ENCODE results near the gene KCNAB1. TPM values are rescaled to one million over a fixed set of nuclear protein-coding genes. Genes with fewer than 3 reads are reported as not detected.

Gene KCNAB1
- total and polyA plus RNA-seq, 2 donors (not counting 1 experiment from before 2014, with no cell fraction given), result not detected

- H3K9me3 ChIP-seq (ENCODE audit: control extremely low read depth in 1 of 3, control insufficient read depth in 2 of 3, insufficient read depth in 1 of 3, low read length in 2 of 3), result no peaks in the 10 kb centered on the region
- Mint-ChIP-seq H3K9me3 (ENCODE audit: insufficient read depth) (no peaks in the 10 kb centered on the region), H3K27ac (no peak overlapping the region), H3K4me3 (no peak overlapping the region), H3K27me3 (peaks cover 30% of the 10 kb centered on the region), H3K4me1 (no peaks in the 10 kb centered on the region)
- no peak overlapping the region for H3K4me3 ChIP-seq (ENCODE audit: control extremely low read depth in 1 of 5, extremely low read depth in 1 of 5, insufficient read depth in 1 of 5, low read depth in 2 of 5, low read length in 4 of 5)
- no peak overlapping the region for H3K4me2 ChIP-seq (replicated peaks; ENCODE audit: low read depth, low read length, poor library complexity, severe bottlenecking)
- H4K20me1 ChIP-seq (ENCODE audit: control insufficient read depth, insufficient read depth, low read length, poor library complexity, severe bottlenecking), result no peaks in the 10 kb centered on the region
- ChIA-PET POLR2A (no interaction called here), CTCF (interaction anchor here (1.1 kb wide), 1 partner anchor 8 kb away, joined by 4 read pairs; no protein-coding TSS in a partner anchor)
- no peaks in the 10 kb centered on the region for H3K79me2 ChIP-seq (ENCODE audit: control insufficient read depth, insufficient read depth, low read length)
- ATAC-seq (ENCODE audit: low read depth) (no peak), DNase-seq (no peak)
- no peak overlapping the region for H3K27ac ChIP-seq (ENCODE audit: low read length in 2 of 2)
- intact Hi-C loops (cut with micrococcal nuclease), result no loop called here
- H3K9ac ChIP-seq (ENCODE audit: low read length), result no peak overlapping the region
- peaks cover 0 to 3% (median 2%) of the 10 kb centered on the region in 4 experiments for H3K27me3 ChIP-seq (replicated peaks in 1 of 4; ENCODE audit: control extremely low read depth in 1 of 4, control insufficient read depth in 3 of 4, insufficient read depth in 4 of 4, low read length in 3 of 4)
- H3K4me1 ChIP-seq (ENCODE audit: control insufficient read depth in 2 of 2, insufficient read depth in 2 of 2, low read length in 2 of 2), result no peaks in the 10 kb centered on the region
- WGBS (ENCODE audit: insufficient coverage), result 91% methylated on average over 8 of the region's 8 CpGs
- H3K36me3 ChIP-seq (replicated peaks in 1 of 2; ENCODE audit: control extremely low read depth in 1 of 2, control insufficient read depth in 1 of 2, extremely low read depth in 1 of 2, insufficient read depth in 2 of 2, low read length in 1 of 2), result no peaks in the 10 kb centered on the region
- TF ChIP-seq, protein P1, sequence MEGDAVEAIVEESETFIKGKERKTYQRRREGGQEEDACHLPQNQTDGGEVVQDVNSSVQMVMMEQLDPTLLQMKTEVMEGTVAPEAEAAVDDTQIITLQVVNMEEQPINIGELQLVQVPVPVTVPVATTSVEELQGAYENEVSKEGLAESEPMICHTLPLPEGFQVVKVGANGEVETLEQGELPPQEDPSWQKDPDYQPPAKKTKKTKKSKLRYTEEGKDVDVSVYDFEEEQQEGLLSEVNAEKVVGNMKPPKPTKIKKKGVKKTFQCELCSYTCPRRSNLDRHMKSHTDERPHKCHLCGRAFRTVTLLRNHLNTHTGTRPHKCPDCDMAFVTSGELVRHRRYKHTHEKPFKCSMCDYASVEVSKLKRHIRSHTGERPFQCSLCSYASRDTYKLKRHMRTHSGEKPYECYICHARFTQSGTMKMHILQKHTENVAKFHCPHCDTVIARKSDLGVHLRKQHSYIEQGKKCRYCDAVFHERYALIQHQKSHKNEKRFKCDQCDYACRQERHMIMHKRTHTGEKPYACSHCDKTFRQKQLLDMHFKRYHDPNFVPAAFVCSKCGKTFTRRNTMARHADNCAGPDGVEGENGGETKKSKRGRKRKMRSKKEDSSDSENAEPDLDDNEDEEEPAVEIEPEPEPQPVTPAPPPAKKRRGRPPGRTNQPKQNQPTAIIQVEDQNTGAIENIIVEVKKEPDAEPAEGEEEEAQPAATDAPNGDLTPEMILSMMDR (IDR thresholded peaks at IDR 0.05), result no peak
- no peak for TF ChIP-seq EZH2 (IDR thresholded peaks at IDR 0.05; ENCODE audit: borderline replicate concordance, insufficient read depth, low read depth, low read length, poor library complexity, severe bottlenecking)
- no peak overlapping the region for H2AFZ ChIP-seq (ENCODE audit: insufficient read depth, low read depth, low read length, poor library complexity, severe bottlenecking)
Observed at GRCh38 chr3:156143136-156143535, 22.8 kb downstream of the KCNAB1 start.

GRCh38 chr3:156144060-156144459 lies 23.7 kb downstream of the KCNAB1 start:
- H3K27ac Mint-ChIP-seq, result no peak overlapping the region

More at GRCh38 chr3:156144060-156144459, 23.7 kb downstream of the KCNAB1 start:
- H3K36me3 ChIP-seq (replicated peaks in 1 of 2; ENCODE audit: control extremely low read depth in 1 of 2, control insufficient read depth in 1 of 2, extremely low read depth in 1 of 2, insufficient read depth in 2 of 2, low read length in 1 of 2), result no peaks in the 10 kb centered on the region
- no peaks in the 10 kb centered on the region for H3K4me1 ChIP-seq (ENCODE audit: control insufficient read depth in 2 of 2, insufficient read depth in 2 of 2, low read length in 2 of 2)
- peaks cover 30% of the 10 kb centered on the region for H3K27me3 Mint-ChIP-seq
- H3K4me3 Mint-ChIP-seq, result no peak overlapping the region
- H3K79me2 ChIP-seq (ENCODE audit: control insufficient read depth, insufficient read depth, low read length), result no peaks in the 10 kb centered on the region
- no CpG with 5 or more reads among the region's 2 CpGs for WGBS (ENCODE audit: insufficient coverage)
- no peak overlapping the region for H3K4me2 ChIP-seq (replicated peaks; ENCODE audit: low read depth, low read length, poor library complexity, severe bottlenecking)
- no peak for DNase-seq
- H3K27ac ChIP-seq (ENCODE audit: low read length in 2 of 2), result no peak overlapping the region
- no peaks in the 10 kb centered on the region for H3K9me3 ChIP-seq (ENCODE audit: control extremely low read depth in 1 of 3, control insufficient read depth in 2 of 3, insufficient read depth in 1 of 3, low read length in 2 of 3)
- intact Hi-C loops (cut with micrococcal nuclease), result no loop called here
- H3K4me1 Mint-ChIP-seq, result peaks cover 2% of the 10 kb centered on the region
- H3K9me3 Mint-ChIP-seq (ENCODE audit: insufficient read depth), result no peaks in the 10 kb centered on the region
- ChIA-PET POLR2A (no interaction called here), CTCF (interaction anchor here (1.0 to 3.2 kb wide), 4 partner anchors 8 to 369 kb away, joined by 3 to 11 read pairs (median 4); no protein-coding TSS in a partner anchor)
- no peak overlapping the region for H3K4me3 ChIP-seq (ENCODE audit: control extremely low read depth in 1 of 5, extremely low read depth in 1 of 5, insufficient read depth in 1 of 5, low read depth in 2 of 5, low read length in 4 of 5)
- no peak for ATAC-seq (ENCODE audit: low read depth)
- TF ChIP-seq, protein P1 (IDR thresholded peaks at IDR 0.05), result no peak
- TF ChIP-seq EZH2 (IDR thresholded peaks at IDR 0.05; ENCODE audit: borderline replicate concordance, insufficient read depth, low read depth, low read length, poor library complexity, severe bottlenecking), result no peak
- no peak overlapping the region for H2AFZ ChIP-seq (ENCODE audit: insufficient read depth, low read depth, low read length, poor library complexity, severe bottlenecking)
- H4K20me1 ChIP-seq (ENCODE audit: control insufficient read depth, insufficient read depth, low read length, poor library complexity, severe bottlenecking), result no peaks in the 10 kb centered on the region
- peaks cover 0 to 3% (median 2%) of the 10 kb centered on the region in 4 experiments for H3K27me3 ChIP-seq (replicated peaks in 1 of 4; ENCODE audit: control extremely low read depth in 1 of 4, control insufficient read depth in 3 of 4, insufficient read depth in 4 of 4, low read length in 3 of 4)
- H3K9ac ChIP-seq (ENCODE audit: low read length), result no peak overlapping the region

Data from B cell (primary cell).